Measurements from ENCODE around the gene DHRS12. TPM values are rescaled to one million over a fixed set of nuclear protein-coding genes. Genes with fewer than 3 reads are reported as not detected.

DHRS12 gene
- total RNA-seq, 1 experiment from 2014 or later = 2.6 TPM

GRCh38 chr13:51761643-51762350 lies 42.2 kb downstream of the DHRS12 start:
- no peak overlapping the region for H2AFZ ChIP-seq (ENCODE audit: low read length)
- no peaks in the 10 kb centered on the region; the same call in 1 of the 2 replicates for H3K36me3 ChIP-seq (ENCODE audit: low read depth, low read length)
- no peaks in the 10 kb centered on the region for H3K79me2 ChIP-seq (ENCODE audit: low read length)
- H3K27me3 ChIP-seq (ENCODE audit: low read length) = no peaks in the 10 kb centered on the region
- intact Hi-C loops (cut with micrococcal nuclease) = no loop called here
- DNase-seq (peak; percentile 4), ATAC-seq (peak; percentile 52)
- TF ChIP-seq EZH2phosphoT487 (IDR thresholded peaks at IDR 0.05; ENCODE audit: borderline replicate concordance, low read length) (no peak), EZH2 (IDR thresholded peaks at IDR 0.05; ENCODE audit: low read length, unreplicated experiment) (no peak)
- TF ChIP-seq, protein P1, sequence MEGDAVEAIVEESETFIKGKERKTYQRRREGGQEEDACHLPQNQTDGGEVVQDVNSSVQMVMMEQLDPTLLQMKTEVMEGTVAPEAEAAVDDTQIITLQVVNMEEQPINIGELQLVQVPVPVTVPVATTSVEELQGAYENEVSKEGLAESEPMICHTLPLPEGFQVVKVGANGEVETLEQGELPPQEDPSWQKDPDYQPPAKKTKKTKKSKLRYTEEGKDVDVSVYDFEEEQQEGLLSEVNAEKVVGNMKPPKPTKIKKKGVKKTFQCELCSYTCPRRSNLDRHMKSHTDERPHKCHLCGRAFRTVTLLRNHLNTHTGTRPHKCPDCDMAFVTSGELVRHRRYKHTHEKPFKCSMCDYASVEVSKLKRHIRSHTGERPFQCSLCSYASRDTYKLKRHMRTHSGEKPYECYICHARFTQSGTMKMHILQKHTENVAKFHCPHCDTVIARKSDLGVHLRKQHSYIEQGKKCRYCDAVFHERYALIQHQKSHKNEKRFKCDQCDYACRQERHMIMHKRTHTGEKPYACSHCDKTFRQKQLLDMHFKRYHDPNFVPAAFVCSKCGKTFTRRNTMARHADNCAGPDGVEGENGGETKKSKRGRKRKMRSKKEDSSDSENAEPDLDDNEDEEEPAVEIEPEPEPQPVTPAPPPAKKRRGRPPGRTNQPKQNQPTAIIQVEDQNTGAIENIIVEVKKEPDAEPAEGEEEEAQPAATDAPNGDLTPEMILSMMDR (conservative IDR thresholded peaks at IDR 0.05; ENCODE audit: low read depth, low read length) = no peak
- no peak overlapping the region for H3K4me2 ChIP-seq (ENCODE audit: low read length)
- H3K4me1 ChIP-seq (ENCODE audit: insufficient read depth, low read length) = peaks cover 13% of the 10 kb centered on the region
- H3K9me2 ChIP-seq (replicated peaks; ENCODE audit: low read length) = no peaks in the 10 kb centered on the region
- CTCF ChIA-PET = no interaction called here
- H3K27ac ChIP-seq (ENCODE audit: low read length) = no peak overlapping the region
- POLR2A ChIA-PET (ENCODE audit: unreplicated experiment) = interaction anchor here (0.7 kb wide), 1 partner anchor 31 kb away, joined by 4 read pairs; no protein-coding TSS in a partner anchor
- BruUV-seq (replicated peaks) = no TSS peak
- no peak overlapping the region for H3K4me3 ChIP-seq (ENCODE audit: low read length)
- H3K9me3 ChIP-seq (ENCODE audit: low read length) = no peaks in the 10 kb centered on the region
- H4K20me1 ChIP-seq (ENCODE audit: low read length) = no peaks in the 10 kb centered on the region
- H3K9ac ChIP-seq (ENCODE audit: low read length) = no peak overlapping the region
- no peaks in the 10 kb centered on the region for H3F3A ChIP-seq (ENCODE audit: low read length, unreplicated experiment)

DNA sequence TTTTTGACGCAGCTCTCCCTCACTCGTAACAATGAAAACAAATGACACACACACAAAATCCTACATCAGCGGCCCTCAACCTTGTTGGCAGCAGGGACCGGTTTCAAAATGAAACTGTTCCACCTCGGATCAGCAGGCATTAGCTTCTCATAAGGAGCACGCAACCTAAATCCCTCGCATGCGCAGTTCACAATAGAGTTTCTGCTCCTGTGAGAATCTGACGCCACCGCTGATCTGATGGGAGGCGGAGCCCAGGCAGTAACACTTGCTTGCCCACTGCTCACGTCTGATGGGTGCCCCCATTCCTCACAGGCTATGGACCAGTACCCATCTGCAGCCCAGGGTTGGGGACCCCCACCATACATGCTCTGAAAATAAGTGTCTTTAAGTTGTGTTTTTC lies 43.4 kb downstream of the DHRS12 start:
- intact Hi-C loops (cut with micrococcal nuclease) = no loop called here
- no peak overlapping the region for H3K4me2 ChIP-seq (ENCODE audit: low read length)
- H3K4me3 ChIP-seq (ENCODE audit: low read length) = no peak overlapping the region
- ChIA-PET CTCF (no interaction called here), POLR2A (ENCODE audit: unreplicated experiment) (no interaction called here)
- BruUV-seq (replicated peaks) = no TSS peak
- H4K20me1 ChIP-seq (ENCODE audit: low read length) = no peaks in the 10 kb centered on the region
- no peak for ATAC-seq
- H3K9me3 ChIP-seq (ENCODE audit: low read length) = no peaks in the 10 kb centered on the region
- peaks cover 13% of the 10 kb centered on the region for H3K4me1 ChIP-seq (ENCODE audit: insufficient read depth, low read length)
- H3K9me2 ChIP-seq (replicated peaks; ENCODE audit: low read length) = no peaks in the 10 kb centered on the region
- no peak overlapping the region for H3K9ac ChIP-seq (ENCODE audit: low read length)
- H3K27ac ChIP-seq (ENCODE audit: low read length) = no peak overlapping the region
- no peaks in the 10 kb centered on the region for H3F3A ChIP-seq (ENCODE audit: low read length, unreplicated experiment)
- no peaks in the 10 kb centered on the region for H3K79me2 ChIP-seq (ENCODE audit: low read length)
- H3K27me3 ChIP-seq (ENCODE audit: low read length) = no peaks in the 10 kb centered on the region
- TF ChIP-seq, protein P1 (conservative IDR thresholded peaks at IDR 0.05; ENCODE audit: low read depth, low read length) = no peak
- DNase-seq = no peak
- no peak overlapping the region for H2AFZ ChIP-seq (ENCODE audit: low read length)
- no peaks in the 10 kb centered on the region; the same call in 1 of the 2 replicates for H3K36me3 ChIP-seq (ENCODE audit: low read depth, low read length)

DNA sequence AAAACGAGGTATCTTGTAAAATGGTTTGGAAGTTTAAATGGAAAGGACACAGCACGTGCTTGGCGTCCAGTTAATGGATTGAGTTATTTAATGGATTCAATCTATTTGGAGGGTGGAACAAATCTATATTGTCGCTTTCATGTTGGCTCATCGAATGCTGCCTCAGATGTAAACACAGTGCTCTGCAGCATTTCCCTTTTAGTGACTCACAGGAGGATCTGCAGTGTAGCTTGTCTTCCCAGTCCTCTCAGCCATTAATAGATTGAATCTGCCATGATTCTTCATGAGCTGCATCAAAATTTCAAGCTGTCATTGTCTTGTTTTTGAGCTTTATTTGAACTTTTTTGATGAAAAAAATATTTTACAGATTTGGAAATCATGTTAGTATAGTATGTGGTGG lies 44.7 kb downstream of the DHRS12 start:
- no peaks in the 10 kb centered on the region for H3F3A ChIP-seq (ENCODE audit: low read length, unreplicated experiment)
- H3K4me2 ChIP-seq (ENCODE audit: low read length) = no peak overlapping the region
- H3K4me1 ChIP-seq (ENCODE audit: insufficient read depth, low read length) = peaks cover 8% of the 10 kb centered on the region
- intact Hi-C loops (cut with micrococcal nuclease) = no loop called here
- no peaks in the 10 kb centered on the region for H3K27me3 ChIP-seq (ENCODE audit: low read length)
- no peak overlapping the region for H3K9ac ChIP-seq (ENCODE audit: low read length)
- POLR2A ChIA-PET (ENCODE audit: unreplicated experiment) = interaction anchor here (0.5 kb wide), 1 partner anchor 362 kb away, joined by 3 read pairs; no protein-coding TSS in a partner anchor
- DNase-seq (no peak), ATAC-seq (peak; percentile 49; the same call in 1 of the 2 replicates)
- H2AFZ ChIP-seq (ENCODE audit: low read length) = no peak overlapping the region
- H3K27ac ChIP-seq (ENCODE audit: low read length) = no peak overlapping the region
- no peak overlapping the region for H3K4me3 ChIP-seq (ENCODE audit: low read length)
- no peak for TF ChIP-seq EZH2phosphoT487 (IDR thresholded peaks at IDR 0.05; ENCODE audit: borderline replicate concordance, low read length)
- TF ChIP-seq, protein P1 (conservative IDR thresholded peaks at IDR 0.05; ENCODE audit: low read depth, low read length) = no peak
- no peak for TF ChIP-seq EZH2 (IDR thresholded peaks at IDR 0.05; ENCODE audit: low read length, unreplicated experiment)
- no peaks in the 10 kb centered on the region; the same call in none of the 2 replicates for H3K36me3 ChIP-seq (ENCODE audit: low read depth, low read length)
- H3K9me2 ChIP-seq (replicated peaks; ENCODE audit: low read length) = no peaks in the 10 kb centered on the region
- H3K9me3 ChIP-seq (ENCODE audit: low read length) = no peaks in the 10 kb centered on the region
- H3K79me2 ChIP-seq (ENCODE audit: low read length) = no peaks in the 10 kb centered on the region
- CTCF ChIA-PET = no interaction called here
- H4K20me1 ChIP-seq (ENCODE audit: low read length) = no peaks in the 10 kb centered on the region
- no TSS peak for BruUV-seq (replicated peaks)
